Measurements from ENCODE around the gene NRDC. TPM values are rescaled to one million over a fixed set of nuclear protein-coding genes. Genes with fewer than 3 reads are reported as not detected.

NRDC gene
- total and polyA plus RNA-seq, 9 of the 15 experiments (the other 6 are each of a cell fraction or from before 2014, with no cell fraction given), result 102 to 371 (median 201) TPM

DNA sequence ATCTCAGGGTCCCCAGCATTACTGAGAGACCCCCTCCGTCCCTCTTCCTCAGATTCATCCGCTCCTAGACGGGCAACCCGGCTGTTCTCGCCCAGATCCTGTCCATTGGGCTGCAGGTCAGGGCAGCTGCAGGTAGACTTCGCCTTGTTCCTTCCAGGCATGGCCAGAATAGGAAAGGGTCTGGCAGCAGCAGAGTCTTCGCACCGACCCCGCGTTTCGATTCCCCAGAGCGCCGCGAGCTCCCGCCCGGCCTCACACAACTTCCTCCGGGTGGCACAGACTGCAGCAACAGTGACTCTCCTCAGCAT, 265 bp downstream of the NRDC start (continued):
- TF ChIP-seq CTBP1 (IDR thresholded peaks at IDR 0.05; ENCODE audit: borderline replicate concordance) (no peak), HMG20B (CRISPR knock-in tag; IDR thresholded peaks at IDR 0.05) (no peak), ZNF398 (CRISPR knock-in tag; IDR thresholded peaks at IDR 0.05) (no peak), EZH2 (IDR thresholded peaks at IDR 0.05; ENCODE audit: borderline replicate concordance, low read depth, low read length) (no peak), ZFP36 (IDR thresholded peaks at IDR 0.05; ENCODE audit: low read depth, low read length, partially characterized antibody) (no peak), ZNF431 (CRISPR knock-in tag; IDR thresholded peaks at IDR 0.05) (peak; percentile 58; the same call in 1 of the 2 replicates), HNRNPLL (IDR thresholded peaks at IDR 0.05; ENCODE audit: low read depth, low read length, poor library complexity, severe bottlenecking) (no peak), TBP (optimal IDR thresholded peaks at IDR 0.05; ENCODE audit: low read depth, low read length) (no peak), ZNF668 (CRISPR knock-in tag; IDR thresholded peaks at IDR 0.05) (no peak), SFPQ (IDR thresholded peaks at IDR 0.05; ENCODE audit: low read depth, low read length) (no peak), JUN (IDR thresholded peaks at IDR 0.05; ENCODE audit: borderline replicate concordance, low read depth, low read length) (no peak), JUN (CRISPR knock-in tag; IDR thresholded peaks at IDR 0.05; ENCODE audit: borderline replicate concordance) (no peak), ELF2 (CRISPR knock-in tag; IDR thresholded peaks at IDR 0.05) (0 out of 2 replicates have a peak, but pooled peaks have one; percentile 41), ZNF584 (CRISPR knock-in tag; IDR thresholded peaks at IDR 0.05; ENCODE audit: low read depth) (no peak), PTRF (tag; IDR thresholded peaks at IDR 0.05) (no peak), ZNF12 (CRISPR knock-in tag; IDR thresholded peaks at IDR 0.05) (no peak), ZNF589 (CRISPR knock-in tag; IDR thresholded peaks at IDR 0.05; ENCODE audit: low read depth) (no peak; the same call in 1 of the 2 replicates)
- TF ChIP-seq, protein P1, sequence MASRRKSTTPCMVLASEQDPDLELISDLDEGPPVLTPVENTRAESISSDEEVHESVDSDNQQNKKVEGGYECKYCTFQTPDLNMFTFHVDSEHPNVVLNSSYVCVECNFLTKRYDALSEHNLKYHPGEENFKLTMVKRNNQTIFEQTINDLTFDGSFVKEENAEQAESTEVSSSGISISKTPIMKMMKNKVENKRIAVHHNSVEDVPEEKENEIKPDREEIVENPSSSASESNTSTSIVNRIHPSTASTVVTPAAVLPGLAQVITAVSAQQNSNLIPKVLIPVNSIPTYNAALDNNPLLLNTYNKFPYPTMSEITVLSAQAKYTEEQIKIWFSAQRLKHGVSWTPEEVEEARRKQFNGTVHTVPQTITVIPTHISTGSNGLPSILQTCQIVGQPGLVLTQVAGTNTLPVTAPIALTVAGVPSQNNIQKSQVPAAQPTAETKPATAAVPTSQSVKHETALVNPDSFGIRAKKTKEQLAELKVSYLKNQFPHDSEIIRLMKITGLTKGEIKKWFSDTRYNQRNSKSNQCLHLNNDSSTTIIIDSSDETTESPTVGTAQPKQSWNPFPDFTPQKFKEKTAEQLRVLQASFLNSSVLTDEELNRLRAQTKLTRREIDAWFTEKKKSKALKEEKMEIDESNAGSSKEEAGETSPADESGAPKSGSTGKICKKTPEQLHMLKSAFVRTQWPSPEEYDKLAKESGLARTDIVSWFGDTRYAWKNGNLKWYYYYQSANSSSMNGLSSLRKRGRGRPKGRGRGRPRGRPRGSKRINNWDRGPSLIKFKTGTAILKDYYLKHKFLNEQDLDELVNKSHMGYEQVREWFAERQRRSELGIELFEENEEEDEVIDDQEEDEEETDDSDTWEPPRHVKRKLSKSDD (conservative IDR thresholded peaks at IDR 0.05; ENCODE audit: low read length), result no peak
- TF ChIP-seq, protein P2, sequence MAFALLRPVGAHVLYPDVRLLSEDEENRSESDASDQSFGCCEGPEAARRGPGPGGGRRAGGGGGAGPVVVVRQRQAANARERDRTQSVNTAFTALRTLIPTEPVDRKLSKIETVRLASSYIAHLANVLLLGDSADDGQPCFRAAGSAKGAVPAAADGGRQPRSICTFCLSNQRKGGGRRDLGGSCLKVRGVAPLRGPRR (CRISPR knock-in tag; IDR thresholded peaks at IDR 0.05), result no peak
